DLD1 (cell line): ENCODE data around the gene MRPS18A.
"Not testable (repeated sequence)": the region's sequence is repeated elsewhere in the genome, so short reads cannot be mapped to it uniquely, and the experiment has no call there.

Experiments
- in situ Hi-C: cut with HindIII; loops from 2 replicates; pipeline ENCODE4 v1.10.0; 2017; ENCODE audit warnings: low sequenced_read_pairs

Gene MRPS18A

DNA sequence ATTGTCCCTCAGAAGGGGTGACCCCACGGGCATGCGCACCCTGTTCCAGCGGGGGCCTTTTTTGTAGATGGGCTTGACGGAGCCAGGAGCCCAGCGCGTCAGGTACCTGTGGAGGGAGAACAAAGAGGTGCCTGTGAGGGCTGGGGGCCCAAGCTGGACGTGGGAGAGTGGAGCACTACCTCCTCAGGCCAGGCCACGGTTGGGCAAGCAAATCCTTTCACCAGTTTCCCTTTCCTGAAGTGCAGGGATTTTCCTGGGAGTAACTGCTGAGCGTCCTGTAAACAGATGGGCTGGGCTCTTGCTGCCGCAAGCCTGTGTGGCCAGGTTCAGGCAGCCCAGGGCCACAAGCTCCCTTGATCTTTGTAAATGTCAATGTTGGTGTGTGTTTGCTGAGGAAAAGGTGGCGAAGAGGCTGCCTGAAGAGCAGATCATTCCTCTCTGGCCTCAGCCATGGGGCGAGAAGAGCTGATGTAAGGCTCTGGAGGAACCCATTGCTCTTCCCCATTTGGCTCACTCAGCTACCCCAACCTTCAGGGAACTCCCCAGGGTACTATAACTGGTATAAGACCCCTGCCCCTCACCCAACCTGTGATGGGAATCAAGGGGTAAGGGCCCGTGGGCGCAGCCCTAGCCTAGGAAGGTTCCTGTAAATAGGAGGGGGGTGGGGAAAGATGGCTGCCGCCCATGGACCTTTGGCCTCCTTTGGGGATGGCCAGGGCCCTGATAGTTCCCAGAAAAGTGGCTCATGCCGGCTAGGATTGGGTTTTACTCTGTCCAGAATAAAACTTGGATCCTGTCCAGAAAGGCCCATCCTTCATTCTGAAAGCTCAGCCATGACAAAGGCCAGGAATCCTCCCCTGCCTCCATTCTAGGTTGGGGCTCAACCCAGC, 15.5 kb downstream of the MRPS18A start:
- in situ Hi-C loops = no loop called here

DNA sequence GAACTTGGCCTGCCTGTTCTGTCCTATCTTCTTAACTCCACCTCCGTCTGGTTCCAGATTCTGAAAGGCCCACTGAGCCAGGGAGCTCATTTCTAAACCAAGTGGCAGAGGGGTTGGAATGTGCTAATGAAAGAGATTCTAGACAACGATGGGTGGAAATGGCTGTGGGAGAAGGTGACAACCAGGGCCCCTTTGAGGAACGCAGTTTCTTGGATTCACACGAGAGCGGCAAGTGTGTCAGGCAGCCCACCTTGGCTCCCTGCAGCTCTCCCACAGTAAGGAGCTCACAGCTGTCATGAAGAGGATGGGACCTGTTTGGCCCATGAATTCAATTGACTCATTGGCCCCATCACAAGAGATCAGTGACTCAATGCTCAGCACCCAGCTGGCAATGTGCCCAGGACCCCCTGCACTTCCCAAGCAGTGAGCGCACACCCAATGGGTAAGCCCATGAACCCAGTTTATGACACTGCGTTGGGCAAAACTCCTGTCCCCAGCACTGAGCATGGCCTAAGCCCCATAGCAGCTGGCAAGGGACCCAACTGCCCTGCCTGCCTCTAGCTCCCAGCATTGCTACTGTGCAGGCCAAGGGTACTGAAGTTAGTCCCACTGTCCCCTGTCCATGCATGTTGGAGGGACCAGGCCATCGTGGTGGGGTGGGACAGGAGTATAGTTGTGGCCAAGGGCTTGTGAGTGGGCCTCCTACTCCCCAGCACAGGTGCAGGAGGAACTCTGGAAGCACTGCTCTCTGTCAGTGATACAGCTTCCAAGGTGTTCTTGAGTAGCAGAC, 16.4 kb downstream of the MRPS18A start:
- in situ Hi-C loops = no loop called here

DNA sequence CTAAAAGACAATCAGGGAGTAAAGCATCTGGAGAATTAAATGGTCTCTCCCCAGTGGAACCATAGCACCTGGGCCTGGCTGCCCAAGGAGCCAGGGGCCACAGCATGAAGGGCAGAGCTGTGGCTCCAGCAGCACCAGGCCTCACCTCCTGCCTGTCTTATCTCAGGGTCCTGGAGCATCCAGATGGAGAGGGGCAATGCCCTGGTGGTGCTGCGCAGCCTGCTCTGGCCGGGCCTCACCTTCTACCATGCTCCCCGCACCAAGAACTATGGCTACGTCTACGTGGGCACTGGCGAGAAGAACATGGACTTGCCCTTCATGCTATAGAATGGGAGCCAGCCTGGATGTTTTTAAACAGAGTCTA, 17.0 kb downstream of the MRPS18A start:
- in situ Hi-C loops = no loop called here

- in situ Hi-C loops = no loop called here
These were observed 17.5 kb downstream of the MRPS18A start for GRCh38 chr6:43669922-43670622.

- in situ Hi-C loops = no loop called here
These were observed 18.3 kb downstream of the MRPS18A start for GRCh38 chr6:43669050-43669921.

GRCh38 chr6:43668151-43669028, 19.2 kb downstream of the MRPS18A start:
- in situ Hi-C loops = no loop called here

DNA sequence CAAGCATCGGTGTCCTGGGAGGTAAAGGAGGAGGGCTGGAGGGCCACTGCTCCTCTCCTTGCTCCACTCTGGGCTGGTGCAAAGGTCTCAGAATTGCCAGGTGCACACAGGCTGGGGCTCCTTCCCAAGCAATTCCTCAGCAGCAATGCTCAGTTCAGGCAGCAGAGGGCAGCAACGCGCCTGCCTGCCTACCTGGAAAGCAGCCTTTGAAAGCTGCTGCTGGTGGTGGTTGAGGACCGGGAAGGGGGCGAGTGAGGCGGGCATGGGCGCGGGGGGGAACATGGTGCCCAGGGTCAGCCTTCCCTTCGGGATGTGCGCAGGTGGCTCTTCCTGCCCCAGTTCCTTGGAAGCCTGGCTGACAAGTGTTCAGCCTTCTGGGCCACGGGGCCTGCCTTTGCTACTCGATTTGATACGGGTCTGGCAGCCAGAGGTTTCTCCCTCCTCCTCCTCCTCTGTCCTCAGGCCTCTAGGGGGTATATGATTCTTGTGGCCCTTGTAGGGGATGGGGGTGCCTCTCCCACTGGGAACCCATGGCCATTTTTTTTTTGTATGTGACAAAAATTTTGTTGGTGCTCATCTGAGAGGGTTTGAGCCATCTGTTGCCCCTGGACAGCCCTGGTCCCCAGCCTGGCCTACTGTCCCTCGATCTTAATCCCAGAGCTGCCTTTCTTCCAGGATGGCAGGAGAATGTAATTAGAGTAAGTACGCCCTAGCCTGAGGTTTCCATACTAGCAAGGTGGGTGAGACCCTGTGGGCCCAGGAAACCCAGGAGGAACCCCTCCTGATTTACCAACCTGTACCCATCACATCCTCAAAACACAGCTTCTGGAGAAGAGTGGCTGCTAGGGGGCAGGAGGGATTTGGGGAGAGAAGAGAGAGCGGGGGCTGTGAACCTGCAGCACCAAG, 20.1 kb downstream of the MRPS18A start:
- in situ Hi-C loops = no loop called here

DNA sequence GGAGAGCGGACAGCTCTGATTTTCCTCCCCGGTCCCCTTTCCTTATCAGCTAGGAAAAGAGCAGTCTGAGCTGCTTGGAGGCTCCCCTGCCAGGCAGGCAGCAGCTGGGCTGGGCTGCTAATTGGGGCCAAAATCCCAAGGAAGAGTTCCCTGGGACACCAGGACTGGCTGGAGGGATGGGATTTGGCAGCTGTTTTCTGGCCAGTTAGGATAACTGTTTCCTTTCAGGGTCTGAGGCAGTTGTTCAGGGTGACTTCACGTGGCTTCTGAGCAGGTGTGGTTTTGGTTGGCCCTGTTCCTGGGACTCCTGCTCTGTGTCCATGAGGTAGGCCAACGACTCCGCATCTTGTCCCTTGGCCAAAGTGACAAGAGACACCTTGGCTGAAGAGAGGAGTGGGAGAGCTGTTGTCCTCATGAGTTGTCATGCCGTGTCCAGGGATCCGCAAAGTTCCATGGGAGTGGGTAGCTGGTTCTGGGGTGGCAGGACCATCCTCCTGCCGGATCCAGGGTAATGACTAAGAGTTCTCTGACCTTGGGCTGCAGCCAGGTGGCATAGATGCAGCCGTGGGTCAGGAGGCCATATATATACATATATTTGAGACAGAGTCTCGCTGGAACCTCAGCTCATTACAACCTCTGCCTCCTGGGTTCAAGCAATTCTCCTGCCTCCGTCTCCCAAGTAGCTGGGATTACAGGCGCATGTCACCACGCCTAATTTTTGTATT, 21.2 kb downstream of the MRPS18A start:
- in situ Hi-C loops = no loop called here

DNA sequence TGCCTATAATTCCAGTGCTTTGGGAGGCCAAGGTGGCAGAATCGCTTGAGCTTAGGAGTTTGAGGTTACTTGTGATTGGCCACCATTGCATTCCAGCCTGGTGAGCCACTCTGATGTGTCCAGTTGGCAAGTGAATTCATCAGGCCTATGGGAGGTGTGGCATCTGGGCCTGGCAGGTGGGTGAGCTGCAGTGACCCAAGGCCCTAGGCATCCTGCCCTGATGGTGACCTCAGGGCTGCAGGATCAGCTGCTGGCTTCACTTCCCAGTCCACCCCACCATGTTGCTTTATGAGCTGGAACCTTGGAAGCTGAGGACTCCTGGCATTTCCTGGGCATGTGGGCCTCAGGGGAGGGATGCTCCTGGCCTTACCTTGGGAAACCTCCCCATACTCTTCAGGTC, 22.2 kb downstream of the MRPS18A start:
- in situ Hi-C loops = no loop called here

- in situ Hi-C loops = not testable (repeated sequence)
These were observed 24.6 kb downstream of the MRPS18A start for GRCh38 chr6:43662948-43663347.

DNA sequence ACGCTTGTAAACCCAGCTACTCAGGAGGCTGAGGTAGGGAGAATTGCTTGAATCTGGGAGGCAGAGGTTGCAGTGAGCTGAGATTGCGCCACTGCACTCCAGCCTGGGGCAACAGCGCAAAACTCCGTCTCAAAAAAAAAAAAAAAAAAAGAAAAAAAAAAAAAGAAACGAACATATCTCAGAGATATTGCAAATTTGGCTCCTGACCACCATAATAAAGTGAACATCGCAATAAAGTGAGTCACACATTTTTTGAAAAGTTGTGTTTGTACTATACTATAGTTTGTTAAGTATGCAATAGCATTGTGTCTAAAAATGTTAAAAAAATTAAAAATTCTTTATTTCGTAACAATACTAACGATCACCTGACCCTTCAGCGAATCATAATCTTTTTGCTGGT, 29.4 kb downstream of the MRPS18A start:
- in situ Hi-C loops = no loop called here

DNA sequence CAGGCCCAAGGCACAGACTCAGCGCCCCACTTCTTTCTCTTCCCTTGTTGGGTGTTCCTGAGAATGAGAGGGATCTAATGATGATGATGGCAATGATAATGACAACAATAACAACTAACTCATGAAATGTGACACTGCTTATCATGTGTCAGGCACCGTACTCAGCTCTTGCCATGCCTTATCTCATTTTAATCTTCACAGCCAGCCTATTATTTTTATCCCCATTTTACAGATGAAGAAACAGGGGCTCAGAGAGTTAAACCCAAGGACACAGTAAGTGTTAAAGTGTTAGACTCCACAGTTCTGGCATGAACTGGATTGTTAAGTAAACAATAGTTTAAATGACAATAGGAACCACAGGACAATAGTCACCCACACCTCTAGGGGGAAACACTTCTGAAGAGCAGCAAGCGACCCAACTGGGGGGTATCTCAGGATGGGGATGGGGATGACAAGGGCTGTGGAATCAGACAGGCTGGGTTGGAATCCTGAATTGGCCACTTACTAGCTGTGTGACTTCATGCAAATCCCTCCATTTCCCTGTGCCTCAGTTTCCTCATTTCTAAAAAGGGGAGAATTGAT, 30.3 kb downstream of the MRPS18A start:
- in situ Hi-C loops = no loop called here

GRCh38 chr6:43652822-43653221, 34.8 kb downstream of the MRPS18A start:
- in situ Hi-C loops = not testable (repeated sequence)

DNA sequence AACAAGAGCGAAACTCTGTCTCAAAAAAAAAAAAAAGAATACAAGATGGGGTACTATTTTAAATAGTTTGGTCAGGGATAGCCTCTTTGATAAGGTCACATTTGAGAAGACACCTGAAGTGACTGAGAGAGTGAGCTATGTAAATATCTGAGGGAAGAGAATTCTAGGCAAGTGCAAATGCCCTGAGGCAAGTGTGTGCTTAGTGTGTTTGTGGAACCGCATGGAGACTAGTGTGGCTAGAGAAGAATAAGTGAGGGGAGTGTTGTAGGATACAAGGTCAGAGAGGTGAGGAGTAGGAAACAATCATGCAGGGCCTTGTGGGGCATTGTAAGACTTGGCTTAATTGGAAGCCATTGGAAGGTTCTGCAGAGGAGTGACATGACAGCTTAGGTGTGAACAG, 39.3 kb downstream of the MRPS18A start:
- in situ Hi-C loops = no loop called here

GRCh38 chr6:43647613-43648012, 40.0 kb downstream of the MRPS18A start:
- in situ Hi-C loops = no loop called here

GRCh38 chr6:43645613-43645964, 42.0 kb downstream of the MRPS18A start:
- in situ Hi-C loops = no loop called here

DNA sequence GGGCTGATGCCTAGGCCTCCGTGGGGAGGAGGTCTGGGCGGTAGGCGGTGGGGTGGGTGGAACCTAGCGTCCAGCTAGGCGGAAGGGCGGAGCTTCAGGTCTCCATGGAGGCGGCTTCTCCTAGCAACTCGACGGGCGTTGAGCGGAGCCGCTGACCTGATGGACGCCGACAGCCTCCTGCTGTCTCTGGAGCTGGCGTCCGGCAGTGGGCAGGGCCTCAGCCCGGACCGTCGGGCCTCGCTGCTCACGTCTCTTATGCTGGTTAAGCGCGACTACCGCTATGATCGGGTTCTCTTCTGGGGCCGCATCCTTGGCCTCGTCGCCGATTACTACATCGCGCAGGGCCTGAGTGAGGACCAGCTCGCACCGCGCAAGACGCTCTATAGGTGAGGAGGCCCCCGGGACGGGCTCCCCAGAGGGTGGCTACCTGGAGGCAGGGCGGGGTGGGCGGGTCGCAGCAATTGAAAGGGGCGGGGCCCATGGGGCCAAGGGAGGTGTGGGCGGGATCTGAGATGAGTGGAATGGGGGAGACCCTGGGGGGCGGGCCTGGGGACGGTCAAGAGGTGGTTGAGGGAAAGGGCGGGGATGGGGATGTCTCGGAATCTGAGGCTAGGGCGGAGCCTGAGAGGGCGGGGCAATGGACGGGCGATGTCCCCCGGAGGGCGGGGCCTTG, 42.5 kb downstream of the MRPS18A start, which contains the start of gene RSPH9:
TSS of gene RSPH9 (plus strand) at position 97 of the 673 bp plus-strand sequence. CDS start at position 160, 63 bp downstream.
- in situ Hi-C loops = no loop called here
